H1 (cell line): ENCODE data around the gene PGAM5. TPM values are rescaled to one million over a fixed set of nuclear protein-coding genes. Genes with fewer than 3 reads are reported as not detected.

ENCODE experiments used
- CTCF ChIA-PET: fragments of 300-600 bp; sonication (Branson Sonifier 250); formaldehyde crosslinking; loops from one replicate; lab custom pipeline; 2021; ENCODE audit not compliant: partially characterized antibody; lab: Charles Lee
- POLR2A ChIA-PET: fragments of 300-600 bp; sonication (Branson Sonifier 250); formaldehyde crosslinking; loops from one replicate; lab custom pipeline; 2021; ENCODE audit warnings: inconsistent platforms; ENCODE audit not compliant: partially characterized antibody; lab: Charles Lee
- DNase-seq, 2 experiments: peaks; one replicate each; pipeline versions ENCODE4 v3.0.0 to v3.0.0-alpha.2; 2010 to 2022; ENCODE audit warnings: low spot score in 2 of 2, low read depth in 1 of 2, mixed read lengths in 1 of 2
- FAIRE-seq: peaks from 2 replicates; lab custom pipeline; 2011; peaks lifted over from hg19 to GRCh38; lab: Jason Lieb, UNC
- H2AFZ ChIP-seq: 2 replicates; pipeline ENCODE4 v1.8.1; 2012; ENCODE audit warnings: low read length, inconsistent platforms
- H2AK5ac ChIP-seq: 2 replicates; pipeline ENCODE4 v1.6.1; 2013; ENCODE audit warnings: low read depth, low read length
- H2BK120ac ChIP-seq: replicated peaks from 2 replicates; pipeline ENCODE3; 2013; ENCODE audit warnings: low read depth, low read length, inconsistent platforms
- H2BK12ac ChIP-seq: 2 replicates; pipeline ENCODE4 v1.6.1; 2013; ENCODE audit warnings: low read depth, low read length
- H2BK15ac ChIP-seq: 2 replicates; pipeline ENCODE4 v1.6.1; 2013; ENCODE audit warnings: low read length
- H2BK20ac ChIP-seq: 2 replicates; pipeline ENCODE4 v1.6.1; 2013; ENCODE audit warnings: low read length
- H2BK5ac ChIP-seq: 2 replicates; pipeline ENCODE4 v1.6.1; 2013; ENCODE audit warnings: low read depth, low read length
- H3K14ac ChIP-seq: 2 replicates; pipeline ENCODE4 v1.6.1; 2013; ENCODE audit warnings: inconsistent platforms; ENCODE audit not compliant: insufficient read length
- H3K18ac ChIP-seq: 2 replicates; pipeline ENCODE4 v1.6.1; 2013; ENCODE audit warnings: low read length; ENCODE audit errors: extremely low read depth
- H3K23ac ChIP-seq: 2 replicates; pipeline ENCODE4 v1.6.1; 2013; ENCODE audit warnings: inconsistent platforms; ENCODE audit not compliant: insufficient read length
- H3K23me2 ChIP-seq: 2 replicates; pipeline ENCODE4 v1.6.1; 2013; ENCODE audit warnings: low read depth, low read length
- H3K27ac ChIP-seq: 2 replicates; pipeline ENCODE4 v1.6.1; 2011; ENCODE audit warnings: low read depth, low read length, inconsistent platforms
- H3K27me3 ChIP-seq, 4 experiments: replicated peaks in 1 of 4; 1 replicate in 1 of 4; 2 replicates in 3 of 4; pipeline versions ENCODE4 v1.6.1 to v1.8.1; 2011 to 2013; ENCODE audit warnings: low read length in 3 of 4, mild to moderate bottlenecking in 3 of 4, inconsistent platforms in 2 of 4, mixed read lengths in 2 of 4, moderate library complexity in 1 of 4; ENCODE audit not compliant: control insufficient read depth in 3 of 4, insufficient read depth in 3 of 4; ENCODE audit errors: extremely low read depth in 1 of 4
- H3K36me3 ChIP-seq, 4 experiments: 2 replicates each; pipeline versions ENCODE4 v1.6.1 to v1.8.1; 2011 to 2013; ENCODE audit warnings: mild to moderate bottlenecking in 4 of 4, low read length in 3 of 4, moderate library complexity in 2 of 4, control low read depth in 1 of 4, inconsistent platforms in 1 of 4; ENCODE audit not compliant: insufficient read depth in 4 of 4, control insufficient read depth in 2 of 4
- H3K4ac ChIP-seq: replicated peaks from 2 replicates; pipeline ENCODE3; 2013; ENCODE audit warnings: low read length, low read depth, mixed read lengths, inconsistent platforms; ENCODE audit not compliant: insufficient read length
- H3K4me1 ChIP-seq, 4 experiments: replicated peaks in 1 of 4; 1 replicate in 1 of 4; 2 replicates in 3 of 4; pipeline versions ENCODE4 v1.6.1 to v1.8.1; 2011 to 2013; ENCODE audit warnings: low read length in 3 of 4, inconsistent platforms in 2 of 4, mixed read lengths in 1 of 4; ENCODE audit not compliant: insufficient read depth in 4 of 4, control insufficient read depth in 3 of 4
- H3K4me2 ChIP-seq, 2 experiments: 2 replicates each; pipeline versions ENCODE4 v1.6.1 to v1.8.1; 2011 to 2013; ENCODE audit warnings: low read depth in 2 of 2, low read length in 2 of 2, control low read depth in 1 of 2, inconsistent platforms in 1 of 2, mild to moderate bottlenecking in 1 of 2; ENCODE audit not compliant: insufficient read depth in 1 of 2
- H3K4me3 ChIP-seq, 4 experiments: fragments of 200-600, 300-600 bp in 1 of 4; sonication (generic), shearing (Covaris generic), sonication (Bioruptor Twin) in 1 of 4; 2 replicates each; pipeline versions ENCODE4 v1.5.1 to v1.8.1; 2011 to 2016; ENCODE audit warnings: low read length in 4 of 4, low read depth in 3 of 4, control low read depth in 2 of 4, inconsistent platforms in 2 of 4, mild to moderate bottlenecking in 2 of 4, mixed read lengths in 1 of 4, moderate library complexity in 1 of 4; ENCODE audit not compliant: insufficient read depth in 2 of 4; ENCODE audit errors: extremely low read depth in 1 of 4
- H3K56ac ChIP-seq: replicated peaks from 2 replicates; pipeline ENCODE3; 2013; ENCODE audit warnings: low read depth, mild to moderate bottlenecking, mixed read lengths, low read length, inconsistent platforms; ENCODE audit not compliant: insufficient read length
- H3K79me1 ChIP-seq: 2 replicates; pipeline ENCODE4 v1.6.1; 2013; ENCODE audit warnings: low read depth, low read length, control low read depth
- H3K79me2 ChIP-seq, 2 experiments: 2 replicates each; pipeline versions ENCODE4 v1.6.1 to v1.8.1; 2012 to 2013; ENCODE audit warnings: low read length in 2 of 2, mild to moderate bottlenecking in 2 of 2, inconsistent platforms in 1 of 2; ENCODE audit not compliant: insufficient read depth in 2 of 2, control insufficient read depth in 1 of 2
- H3K9ac ChIP-seq, 4 experiments: replicated peaks in 1 of 4; 1 replicate in 1 of 4; 2 replicates in 3 of 4; pipeline versions ENCODE4 v1.6.1 to v1.8.1; 2011 to 2013; ENCODE audit warnings: low read depth in 3 of 4, low read length in 3 of 4, control low read depth in 2 of 4, mild to moderate bottlenecking in 2 of 4, moderate library complexity in 2 of 4, inconsistent platforms in 1 of 4; ENCODE audit errors: extremely low read depth in 1 of 4
- H3K9me3 ChIP-seq, 2 experiments: 2 replicates each; pipeline versions ENCODE4 v1.6.1 to v1.8.1; 2012 to 2013; ENCODE audit warnings: mild to moderate bottlenecking in 2 of 2, moderate library complexity in 2 of 2, control low read depth in 1 of 2, inconsistent platforms in 1 of 2, low read depth in 1 of 2, low read length in 1 of 2, mixed read lengths in 1 of 2; ENCODE audit not compliant: insufficient read depth in 2 of 2
- H4K20me1 ChIP-seq, 2 experiments: replicated peaks in 1 of 2; 2 replicates each; pipeline versions ENCODE3 to v1.8.1; 2011 to 2013; ENCODE audit warnings: inconsistent platforms in 2 of 2, low read length in 2 of 2, mild to moderate bottlenecking in 1 of 2; ENCODE audit not compliant: insufficient read depth in 2 of 2, control insufficient read depth in 1 of 2
- H4K5ac ChIP-seq: 2 replicates; pipeline ENCODE4 v1.6.1; 2013; ENCODE audit warnings: low read length, low read depth, mixed read lengths, inconsistent platforms; ENCODE audit not compliant: insufficient read length
- H4K8ac ChIP-seq: 2 replicates; pipeline ENCODE4 v1.8.0; 2013; ENCODE audit warnings: mild to moderate bottlenecking, moderate library complexity, low read length, inconsistent platforms; ENCODE audit not compliant: insufficient read depth; ENCODE audit errors: extremely low read depth
- H4K91ac ChIP-seq: replicated peaks from 2 replicates; pipeline ENCODE3; 2013; ENCODE audit warnings: low read length, mixed read lengths, inconsistent platforms; ENCODE audit not compliant: insufficient read length
- ATF2 ChIP-seq: IDR thresholded peaks from 2 replicates; pipeline ENCODE4 v1.6.1; 2012; ENCODE audit warnings: low read length, inconsistent platforms
- ATF3 ChIP-seq: IDR thresholded peaks from 2 replicates; pipeline ENCODE4 v1.6.1; 2011; ENCODE audit warnings: low read depth, mild to moderate bottlenecking, low read length; ENCODE audit not compliant: insufficient read depth
- BCL11A ChIP-seq, 2 experiments: IDR thresholded peaks; one replicate each; pipeline ENCODE4 v1.6.1; 2011; ENCODE audit warnings: low read depth in 2 of 2, low read length in 2 of 2, mild to moderate bottlenecking in 2 of 2
- CREB1 ChIP-seq: IDR thresholded peaks from 2 replicates; pipeline ENCODE4 v1.6.1; 2012; ENCODE audit warnings: inconsistent platforms
- E2F6 ChIP-seq: IDR thresholded peaks from 2 replicates; pipeline ENCODE4 v1.6.1; 2012; ENCODE audit warnings: inconsistent platforms
- NANOG ChIP-seq: IDR thresholded peaks from 2 replicates; pipeline ENCODE4 v1.6.1; 2011; ENCODE audit warnings: low read length, low read depth, mild to moderate bottlenecking, inconsistent platforms; ENCODE audit not compliant: insufficient read depth, poor library complexity, severe bottlenecking
- PHF8 ChIP-seq: fragments of 200-600 bp; sonication (generic); conservative IDR thresholded peaks from 2 replicates; pipeline ENCODE4 v1.7.1; 2012; ENCODE audit warnings: low read depth, mild to moderate bottlenecking, inconsistent platforms, low read length, moderate library complexity
- RFX5 ChIP-seq: IDR thresholded peaks from 2 replicates; pipeline ENCODE4 v1.6.1; 2011; ENCODE audit warnings: low read depth, low read length, improper control_type of control experiment, borderline replicate concordance
- RXRA ChIP-seq: IDR thresholded peaks from 2 replicates; pipeline ENCODE4 v1.6.1; 2011; ENCODE audit warnings: low read depth, mild to moderate bottlenecking, low read length, moderate library complexity; ENCODE audit not compliant: insufficient read depth
- SIX5 ChIP-seq: IDR thresholded peaks from 2 replicates; pipeline ENCODE4 v1.6.1; 2011; ENCODE audit warnings: mild to moderate bottlenecking, low read depth, low read length
- SRF ChIP-seq: IDR thresholded peaks from 2 replicates; pipeline ENCODE4 v1.6.1; 2011; ENCODE audit warnings: mild to moderate bottlenecking, low read depth, low read length, moderate library complexity
- WGBS, 2 experiments: shearing (Covaris generic) in 1 of 2; methylation state at CpG; one replicate each; pipeline versions ENCODE4 v1.1.6 to v1.1.7; 2013 to 2015; ENCODE audit warnings: low lambda C conversion rate in 2 of 2, mixed read lengths in 2 of 2, inconsistent platforms in 1 of 2, low coverage in 1 of 2, missing lambda C conversion rate in 1 of 2; ENCODE audit not compliant: insufficient replicate concordance in 2 of 2, insufficient coverage in 1 of 2, insufficient read length in 1 of 2; ENCODE audit errors: extremely low coverage in 1 of 2, missing lambda C conversion rate in 1 of 2; 5-methylcytosine and 5-hydroxymethylcytosine counted together
- polyA plus RNA-seq, 7 experiments: library from polyadenylated mRNA; depleted of rRNA in 3 of 7; stranded (reverse) in 5 of 7; unstranded in 2 of 7; fragments of >200 nt in 5 of 7; fragments of 200-250 nt in 2 of 7; gene quantifications; 1 replicate in 5 of 7; 2 replicates in 1 of 7; 4 replicates in 1 of 7; pipeline versions ENCODE4 v1.2.1 to v1.2.3, GENCODE V29; 2011 to 2013; ENCODE audit warnings: missing spikeins in 2 of 7, mixed read lengths in 2 of 7
- total RNA-seq: library from RNA; stranded (reverse); fragmentation: NEBNext Ultra II Directional; extraction: Animal tissue kit (Norgen Biotek cat#: 25700); gene quantifications from 2 replicates; pipeline ENCODE4 v1.2.1, GENCODE V29; 2021

Gene PGAM5
- total and polyA plus RNA-seq, 2 of the 8 experiments (the other 6 are each of a cell fraction or from before 2014, with no cell fraction given), result 66.4 to 84.0 TPM

DNA sequence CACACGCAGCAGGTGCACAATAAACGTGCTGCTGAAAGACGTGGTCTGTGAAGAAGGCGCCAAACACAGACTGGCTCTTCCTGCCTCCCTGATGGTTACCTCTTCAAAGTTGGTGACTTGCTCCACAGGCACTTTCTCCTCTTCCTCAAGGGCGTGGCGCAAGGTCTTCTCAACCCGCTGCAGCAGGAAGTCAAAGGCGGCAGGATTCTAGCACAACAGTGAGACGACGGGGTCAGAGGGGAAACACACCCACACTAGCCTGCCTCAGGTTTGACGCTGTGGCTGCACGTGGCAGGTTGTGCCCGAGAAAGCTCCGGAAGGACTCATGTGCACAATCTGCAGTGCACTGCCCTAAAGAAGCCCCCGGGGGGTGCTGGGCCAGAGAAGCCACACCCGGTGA lies 38.5 kb upstream of the PGAM5 start:
- Histone ChIP-seq H2BK120ac (no peak overlapping the region), H4K91ac (no peak overlapping the region), H3K18ac (no peak overlapping the region), H4K8ac (no peak overlapping the region; the same call in 1 of the 2 replicates), H2BK20ac (no peak overlapping the region), H2BK12ac (no peak overlapping the region), H2AFZ (no peak overlapping the region), H3K79me1 (no peaks in the 10 kb centered on the region), H3K36me3 (peaks cover 53 to 89% (median 71%) of the 10 kb centered on the region in 4 experiments), H2BK15ac (no peak overlapping the region), H3K27ac (no peak overlapping the region), H3K4me2 (no peak overlapping the region), H3K9me3 (no peaks in the 10 kb centered on the region), H2AK5ac (no peak overlapping the region), H3K4me1 (no peaks in the 10 kb centered on the region; a peak in 2 of 7 replicates), H2BK5ac (no peak overlapping the region), H4K5ac (no peak overlapping the region), H3K14ac (no peak overlapping the region), H4K20me1 (peaks cover 3 to 24% of the 10 kb centered on the region in 2 experiments), H3K23me2 (no peaks in the 10 kb centered on the region; the same call in 1 of the 2 replicates), H3K4ac (no peak overlapping the region), H3K56ac (no peak overlapping the region), H3K27me3 (no peaks in the 10 kb centered on the region), H3K23ac (no peak overlapping the region), H3K9ac (no peak overlapping the region), H3K4me3 (no peak overlapping the region), H3K79me2 (no peaks in the 10 kb centered on the region)
- FAIRE-seq (no peak), DNase-seq (no peak)
- 95% methylated on average over 16 of the region's 16 CpGs; no CpG with 5 or more reads in 1 of the 2 experiments for WGBS, 2 experiments
- ChIA-PET POLR2A (interaction anchor here (0.9 kb wide), 1 partner anchor 34 kb away, joined by 4 read pairs; no protein-coding TSS in a partner anchor), CTCF (interaction anchor here (0.7 kb wide), 1 partner anchor 24 kb away, joined by 3 read pairs; no protein-coding TSS in a partner anchor)
- TF ChIP-seq NANOG, result no peak
- TF ChIP-seq SIX5, result no peak
- TF ChIP-seq SRF, result no peak
- TF ChIP-seq ATF2, result no peak
- TF ChIP-seq CREB1, result no peak
- no peak for TF ChIP-seq RFX5
- no peak for TF ChIP-seq ATF3
- no peak for TF ChIP-seq RXRA
- TF ChIP-seq BCL11A (IDR thresholded peaks at IDR 0.05; ENCODE audit: low read depth in 2 of 2, low read length in 2 of 2), result no peak
- TF ChIP-seq PHF8, result no peak
- TF ChIP-seq E2F6, result no peak
